Retinal pigment epithelial cell (primary cell): ENCODE measurements around the gene TDRD10.

ENCODE experiments used
- DNase-seq: peaks from one replicate; pipeline ENCODE4 v3.0.0-alpha.2; 2010; ENCODE audit warnings: low read depth
- H3K4me3 ChIP-seq: 2 replicates; pipeline ENCODE4 v1.5.1; 2011; ENCODE audit warnings: mild to moderate bottlenecking, low read length, control low read depth, moderate library complexity
- CTCF ChIP-seq: conservative IDR thresholded peaks from 2 replicates; pipeline ENCODE4 v1.5.1; 2011; ENCODE audit warnings: low read depth, low read length, control low read depth, inconsistent platforms

Gene TDRD10

GRCh38 chr1:154565876-154566275 lies 63.9 kb downstream of the TDRD10 start:
- DNase-seq, result no peak
- TF ChIP-seq CTCF, result no peak
- no peak overlapping the region for H3K4me3 ChIP-seq

GRCh38 chr1:154567386-154568156 lies 65.6 kb downstream of the TDRD10 start, which contains the start of gene CHRNB2:
TSS of gene CHRNB2 (plus strand) at chr1:154567778. CDS start at chr1:154568045, 267 bp downstream.
- DNase-seq, result no peak
- no peak for TF ChIP-seq CTCF
- H3K4me3 ChIP-seq, result peak within 1 kb of the TSS; percentile 17

GRCh38 chr1:154568157-154568815 lies 66.3 kb downstream of the TDRD10 start:
- H3K4me3 ChIP-seq, result no peak overlapping the region
- no peak for TF ChIP-seq CTCF
- DNase-seq, result no peak

- DNase-seq, result no peak
These were observed 69.4 kb downstream of the TDRD10 start for GRCh38 chr1:154571244-154571963.

GRCh38 chr1:154571964-154572288 lies 69.9 kb downstream of the TDRD10 start:
- no peak for DNase-seq
- H3K4me3 ChIP-seq, result no peak overlapping the region
- no peak for TF ChIP-seq CTCF

More at GRCh38 chr1:154571244-154571963, 69.4 kb downstream of the TDRD10 start:
- no peak for TF ChIP-seq CTCF
- H3K4me3 ChIP-seq, result no peak overlapping the region

- DNase-seq, result no peak
- H3K4me3 ChIP-seq, result no peak overlapping the region
- TF ChIP-seq CTCF, result no peak
These were observed 70.6 kb downstream of the TDRD10 start for GRCh38 chr1:154572468-154573167.
